Measurements from ENCODE around the gene PGC.

The PGC gene

GRCh38 chr6:41695825-41696224, 51.4 kb downstream of the PGC start:
- Histone ChIP-seq H3K79me2 (ENCODE audit: low read length) (no peaks in the 10 kb centered on the region), H3K9ac (ENCODE audit: low read length) (no peak overlapping the region), H3K36me3 (replicated peaks; ENCODE audit: insufficient read depth, low read length) (no peaks in the 10 kb centered on the region), H2AFZ (ENCODE audit: low read length) (no peak overlapping the region), H3K9me3 (replicated peaks; ENCODE audit: insufficient read depth, low read length) (no peaks in the 10 kb centered on the region), H3K27ac (ENCODE audit: low read length) (no peak overlapping the region), H3K9me2 (replicated peaks; ENCODE audit: insufficient read depth, low read length) (no peaks in the 10 kb centered on the region), H3F3A (ENCODE audit: insufficient read depth, low read length) (no peaks in the 10 kb centered on the region), H3K4me3 (ENCODE audit: low read length) (no peak overlapping the region), H3K4me2 (ENCODE audit: low read depth, low read length) (no peak overlapping the region), H3K4me1 (ENCODE audit: low read length) (no peaks in the 10 kb centered on the region), H4K20me1 (ENCODE audit: insufficient read depth, low read length) (no peaks in the 10 kb centered on the region), H3K27me3 (replicated peaks; ENCODE audit: insufficient read depth, low read length) (no peaks in the 10 kb centered on the region)
- DNase-seq, result no peak
- TF ChIP-seq EZH2phosphoT487 (IDR thresholded peaks at IDR 0.05; ENCODE audit: low read length) (no peak), CTCF (IDR thresholded peaks at IDR 0.05; ENCODE audit: low read length) (no peak), EZH2 (optimal IDR thresholded peaks at IDR 0.05; ENCODE audit: low read depth, low read length) (no peak)

GRCh38 chr6:41694815-41695526, 52.2 kb downstream of the PGC start:
- Histone ChIP-seq H3K79me2 (ENCODE audit: low read length) (no peaks in the 10 kb centered on the region), H2AFZ (ENCODE audit: low read length) (no peak overlapping the region), H3K4me3 (ENCODE audit: low read length) (no peak overlapping the region), H3K9me3 (replicated peaks; ENCODE audit: insufficient read depth, low read length) (no peaks in the 10 kb centered on the region), H3K27ac (ENCODE audit: low read length) (no peak overlapping the region), H3F3A (ENCODE audit: insufficient read depth, low read length) (no peaks in the 10 kb centered on the region), H3K36me3 (replicated peaks; ENCODE audit: insufficient read depth, low read length) (no peaks in the 10 kb centered on the region), H3K4me2 (ENCODE audit: low read depth, low read length) (no peak overlapping the region), H3K27me3 (replicated peaks; ENCODE audit: insufficient read depth, low read length) (no peaks in the 10 kb centered on the region), H4K20me1 (ENCODE audit: insufficient read depth, low read length) (no peaks in the 10 kb centered on the region), H3K9ac (ENCODE audit: low read length) (no peak overlapping the region), H3K4me1 (ENCODE audit: low read length) (no peaks in the 10 kb centered on the region), H3K9me2 (replicated peaks; ENCODE audit: insufficient read depth, low read length) (no peaks in the 10 kb centered on the region)
- TF ChIP-seq EZH2 (optimal IDR thresholded peaks at IDR 0.05; ENCODE audit: low read depth, low read length) (no peak), CTCF (IDR thresholded peaks at IDR 0.05; ENCODE audit: low read length) (no peak), EZH2phosphoT487 (IDR thresholded peaks at IDR 0.05; ENCODE audit: low read length) (no peak)
- DNase-seq, result no peak

- Histone ChIP-seq H3K9me2 (replicated peaks; ENCODE audit: insufficient read depth, low read length) (no peaks in the 10 kb centered on the region), H3K4me1 (ENCODE audit: low read length) (no peaks in the 10 kb centered on the region), H3K27me3 (replicated peaks; ENCODE audit: insufficient read depth, low read length) (no peaks in the 10 kb centered on the region), H3K4me3 (ENCODE audit: low read length) (no peak overlapping the region), H3K79me2 (ENCODE audit: low read length) (no peaks in the 10 kb centered on the region), H3K4me2 (ENCODE audit: low read depth, low read length) (no peak overlapping the region), H3K27ac (ENCODE audit: low read length) (no peak overlapping the region), H3F3A (ENCODE audit: insufficient read depth, low read length) (no peaks in the 10 kb centered on the region), H3K9me3 (replicated peaks; ENCODE audit: insufficient read depth, low read length) (no peaks in the 10 kb centered on the region), H3K9ac (ENCODE audit: low read length) (no peak overlapping the region), H3K36me3 (replicated peaks; ENCODE audit: insufficient read depth, low read length) (no peaks in the 10 kb centered on the region), H2AFZ (ENCODE audit: low read length) (no peak overlapping the region), H4K20me1 (ENCODE audit: insufficient read depth, low read length) (no peaks in the 10 kb centered on the region)
- TF ChIP-seq CTCF (IDR thresholded peaks at IDR 0.05; ENCODE audit: low read length) (no peak), EZH2 (optimal IDR thresholded peaks at IDR 0.05; ENCODE audit: low read depth, low read length) (no peak)
- no peak for DNase-seq
Measured at GRCh38 chr6:41693281-41694240, 53.6 kb downstream of the PGC start.

Measured in MM.1S (cell line).